Epithelial cell of proximal tubule (primary cell): ENCODE measurements around the gene GGT6. TPM values are rescaled to one million over a fixed set of nuclear protein-coding genes. Genes with fewer than 3 reads are reported as not detected.

ENCODE experiments used
- DNase-seq: peaks from one replicate; pipeline ENCODE4 v3.0.0-alpha.2; 2011; ENCODE audit warnings: low read depth
- H3K4me3 ChIP-seq: 2 replicates; pipeline ENCODE4 v1.5.1; 2011; ENCODE audit warnings: low read depth, mild to moderate bottlenecking, low read length
- total RNA-seq: library from RNA; depleted of rRNA; stranded (reverse); fragments of >200 nt; gene quantifications from 2 replicates; pipeline ENCODE4 v1.2.3, GENCODE V29; 2015
- TF ChIP-seq, protein P1 (sequence below): conservative IDR thresholded peaks from 2 replicates; pipeline ENCODE4 v1.5.1; 2012; ENCODE audit warnings: low read depth, mild to moderate bottlenecking, low read length

The GGT6 gene
- total RNA-seq, 1 donor from 2014 or later = 0.86 TPM

DNA sequence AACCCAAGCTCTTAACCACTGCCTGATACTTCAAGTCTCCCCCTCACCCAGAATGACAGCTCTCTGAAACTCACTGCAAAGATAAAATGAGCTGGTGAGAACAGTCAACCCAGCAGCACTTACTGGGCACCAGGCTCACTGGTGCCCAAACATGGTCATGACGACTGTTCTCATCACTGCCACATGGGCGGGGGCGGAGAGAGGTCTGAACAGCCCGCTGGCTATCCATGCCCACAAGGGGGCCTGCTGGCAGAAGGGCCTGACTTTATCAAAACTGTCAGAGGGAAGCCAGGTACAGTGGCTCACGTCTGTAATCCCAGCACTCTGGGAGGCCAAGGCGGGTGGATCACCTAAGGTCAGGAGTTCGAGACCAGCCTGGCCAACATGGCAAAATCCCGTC is 9.2 kb downstream of the GGT6 start:
- no peak for DNase-seq
- TF ChIP-seq, protein P1, sequence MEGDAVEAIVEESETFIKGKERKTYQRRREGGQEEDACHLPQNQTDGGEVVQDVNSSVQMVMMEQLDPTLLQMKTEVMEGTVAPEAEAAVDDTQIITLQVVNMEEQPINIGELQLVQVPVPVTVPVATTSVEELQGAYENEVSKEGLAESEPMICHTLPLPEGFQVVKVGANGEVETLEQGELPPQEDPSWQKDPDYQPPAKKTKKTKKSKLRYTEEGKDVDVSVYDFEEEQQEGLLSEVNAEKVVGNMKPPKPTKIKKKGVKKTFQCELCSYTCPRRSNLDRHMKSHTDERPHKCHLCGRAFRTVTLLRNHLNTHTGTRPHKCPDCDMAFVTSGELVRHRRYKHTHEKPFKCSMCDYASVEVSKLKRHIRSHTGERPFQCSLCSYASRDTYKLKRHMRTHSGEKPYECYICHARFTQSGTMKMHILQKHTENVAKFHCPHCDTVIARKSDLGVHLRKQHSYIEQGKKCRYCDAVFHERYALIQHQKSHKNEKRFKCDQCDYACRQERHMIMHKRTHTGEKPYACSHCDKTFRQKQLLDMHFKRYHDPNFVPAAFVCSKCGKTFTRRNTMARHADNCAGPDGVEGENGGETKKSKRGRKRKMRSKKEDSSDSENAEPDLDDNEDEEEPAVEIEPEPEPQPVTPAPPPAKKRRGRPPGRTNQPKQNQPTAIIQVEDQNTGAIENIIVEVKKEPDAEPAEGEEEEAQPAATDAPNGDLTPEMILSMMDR = peak; percentile 22
- no peak overlapping the region for H3K4me3 ChIP-seq

DNA sequence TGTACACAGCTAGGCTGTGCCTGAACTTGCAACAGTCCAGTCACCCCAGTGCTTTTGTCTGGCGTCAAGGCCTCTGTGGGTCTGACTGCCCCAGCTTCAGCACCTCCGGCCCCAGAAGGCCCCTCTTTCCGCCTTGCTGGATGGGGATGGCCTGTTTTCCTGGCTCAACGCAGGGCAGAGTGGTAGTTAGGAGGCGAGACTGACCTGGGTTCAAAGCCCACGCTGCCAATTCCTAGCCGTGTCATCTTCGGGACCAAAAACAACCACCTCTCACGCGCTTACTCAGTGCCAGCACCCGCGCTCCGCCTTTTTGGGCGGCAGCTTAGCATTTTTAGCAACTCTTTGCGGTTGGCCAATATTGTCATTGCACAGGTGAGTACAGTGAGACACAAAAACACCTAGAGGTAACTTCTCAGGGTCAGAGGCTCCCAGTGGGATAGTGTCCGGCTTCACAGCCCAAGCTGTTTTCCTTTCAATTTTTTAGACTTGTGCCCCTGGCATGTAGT is 9.8 kb downstream of the GGT6 start:
- H3K4me3 ChIP-seq = no peak overlapping the region
- TF ChIP-seq, protein P1 = no peak
- no peak for DNase-seq

DNA sequence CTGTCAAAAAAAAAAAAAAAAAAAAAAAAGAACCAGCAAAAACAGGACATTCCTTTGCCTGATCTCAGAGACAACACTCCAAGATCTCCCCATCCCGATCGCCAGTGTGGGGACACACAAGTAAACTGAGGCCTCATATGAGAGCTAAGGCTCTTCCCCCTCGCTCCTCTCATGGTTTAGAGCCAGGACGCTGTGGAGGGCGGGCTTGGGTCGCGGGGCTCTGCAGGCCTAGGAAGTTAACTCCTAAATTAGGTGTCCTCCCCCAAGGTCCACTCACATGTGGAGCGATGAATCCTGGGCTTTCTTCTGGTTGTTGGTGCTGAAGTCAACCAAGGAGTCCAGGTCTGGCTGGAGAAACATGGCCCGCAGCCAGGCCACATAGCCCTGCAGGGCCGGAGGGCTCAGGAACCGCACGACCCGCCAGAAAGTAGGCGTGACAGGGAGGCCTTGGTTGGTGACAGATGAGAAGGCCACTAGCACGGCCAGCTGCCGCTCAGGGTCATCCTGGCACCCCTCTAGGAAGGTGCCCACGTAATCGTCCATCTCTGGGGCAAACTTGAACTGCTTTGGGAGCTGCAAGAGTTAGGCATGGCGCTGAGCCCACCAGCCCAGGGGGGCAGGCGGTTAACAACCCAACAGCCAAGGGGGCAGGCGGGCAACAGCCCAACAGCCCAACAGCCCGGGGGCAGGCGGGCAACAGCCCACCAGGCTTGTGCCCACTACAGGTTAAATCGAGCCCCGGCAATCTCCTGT is 10.4 kb downstream of the GGT6 start:
- H3K4me3 ChIP-seq = no peak overlapping the region
- no peak for DNase-seq
- TF ChIP-seq, protein P1 = no peak

DNA sequence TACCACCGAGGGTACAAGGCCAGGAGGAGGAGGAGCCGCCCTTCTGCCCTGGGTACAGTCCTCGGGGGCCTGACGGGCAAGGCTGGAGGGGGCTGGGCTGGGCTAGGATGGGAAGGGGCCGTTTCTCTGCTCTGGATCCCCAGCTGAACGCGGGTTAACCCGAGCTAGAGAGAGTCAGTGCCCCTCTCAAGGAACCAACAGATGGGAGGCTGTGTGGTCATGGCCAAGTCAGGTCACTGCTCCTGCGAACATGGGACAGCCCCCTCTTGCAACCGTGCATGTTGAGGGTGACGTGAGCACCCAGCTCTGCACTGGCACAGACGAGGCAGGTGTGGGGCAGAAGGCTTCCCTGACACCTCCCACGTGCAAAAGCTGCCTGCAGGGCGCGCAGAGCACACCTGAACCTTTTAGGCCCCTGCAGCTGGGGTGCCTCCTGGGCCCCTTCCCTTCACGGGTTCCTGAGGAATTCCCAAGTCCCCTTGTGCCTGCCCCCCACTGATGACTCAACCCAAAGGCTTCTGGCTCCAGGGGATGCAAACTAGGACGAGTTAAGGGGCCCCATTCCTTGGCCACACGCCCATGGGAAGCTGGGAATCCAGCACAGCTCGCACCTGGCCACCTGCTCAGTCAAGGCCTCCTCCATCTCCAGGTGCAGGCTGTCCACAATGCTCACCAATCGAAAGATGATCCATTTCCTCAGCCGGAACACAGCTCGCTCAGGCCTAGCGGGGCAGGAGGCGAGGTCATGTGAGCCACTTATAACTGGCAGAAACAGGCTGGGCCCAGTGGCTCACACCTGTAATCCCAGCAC is 11.5 kb downstream of the GGT6 start:
- DNase-seq = no peak
- no peak overlapping the region for H3K4me3 ChIP-seq
- TF ChIP-seq, protein P1 = no peak

DNA sequence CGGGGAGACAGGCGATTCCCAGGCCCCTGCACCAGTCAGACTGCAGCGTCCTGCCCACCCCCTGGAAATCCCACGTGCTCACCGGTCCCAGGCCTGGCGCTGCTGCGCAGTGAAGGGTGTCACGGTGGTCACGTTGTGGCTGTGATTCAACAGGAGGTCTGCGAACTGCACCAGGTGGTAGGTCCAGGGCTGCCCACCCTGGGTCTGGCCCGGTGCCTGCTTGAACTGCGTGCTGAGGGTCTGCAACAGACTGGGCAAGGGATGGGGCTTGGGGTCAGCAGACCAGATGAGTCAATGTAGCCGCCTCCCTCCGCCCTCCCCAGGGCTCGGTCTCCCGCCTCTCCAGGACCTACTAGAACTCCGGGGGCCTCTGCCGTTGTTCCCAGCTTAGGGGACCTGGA is 12.3 kb downstream of the GGT6 start:
- no peak overlapping the region for H3K4me3 ChIP-seq
- TF ChIP-seq, protein P1 = no peak
- no peak for DNase-seq

DNA sequence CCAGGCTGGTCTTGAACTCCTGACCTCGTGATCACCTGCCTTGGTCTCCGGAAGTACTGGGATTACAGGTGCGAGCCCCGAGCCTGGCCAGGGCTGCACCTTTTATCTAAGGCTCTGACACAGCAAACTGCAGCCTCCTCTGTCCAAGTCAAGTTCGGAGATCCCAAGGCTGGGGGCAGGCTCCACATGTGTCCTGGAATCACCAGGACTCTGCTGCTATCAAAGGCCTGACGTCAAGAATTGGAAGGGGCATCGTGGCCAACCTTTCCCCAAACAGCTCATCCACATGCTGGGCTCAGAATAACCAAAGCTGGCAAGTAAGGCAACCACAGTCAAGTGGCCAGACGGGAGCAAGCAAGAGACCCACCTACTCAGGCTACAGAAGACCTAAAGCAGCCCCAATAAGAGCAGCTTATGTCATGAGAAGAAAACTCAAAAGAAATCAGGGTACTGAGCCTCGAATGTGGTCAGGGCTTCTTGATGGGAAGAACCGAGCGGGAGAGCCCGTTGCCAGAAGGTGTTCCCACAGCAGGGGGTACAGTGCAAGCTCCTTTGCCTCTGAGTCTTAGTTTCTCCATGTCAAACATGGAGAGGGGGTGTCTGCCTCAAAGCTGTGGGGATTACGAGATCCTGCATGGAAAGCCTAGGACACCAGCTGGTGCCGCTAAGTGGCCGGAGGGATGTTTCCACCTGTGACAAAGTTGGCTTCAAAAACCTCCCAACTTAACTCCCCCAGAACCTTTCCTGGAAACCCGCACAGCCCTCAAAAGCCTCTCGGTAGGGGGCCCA is 13.1 kb downstream of the GGT6 start:
- TF ChIP-seq, protein P1 = no peak
- no peak for DNase-seq

More for the DNA sequence above, 13.1 kb downstream of the GGT6 start:
- no peak overlapping the region for H3K4me3 ChIP-seq
